ENCODE results near the gene S100A5.
"Not testable (repeated sequence)": the region's sequence is repeated elsewhere in the genome, so short reads cannot be mapped to it uniquely, and the experiment has no call there.

GRCh38 chr1:153522353-153523048 lies 18.2 kb downstream of the S100A5 start:
- TF ChIP-seq CTCF (IDR thresholded peaks at IDR 0.05); ZFX (IDR thresholded peaks at IDR 0.05; ENCODE audit: borderline replicate concordance): not testable (repeated sequence)
